Skeletal muscle tissue (tissue), 4 donors: Measurements from ENCODE around the gene PCDHB11. TPM values are rescaled to one million over a fixed set of nuclear protein-coding genes. Genes with fewer than 3 reads are reported as not detected.
"Not testable (repeated sequence)": the region's sequence is repeated elsewhere in the genome, so short reads cannot be mapped to it uniquely, and the experiment has no call there.

Experiments
- H3K27ac ChIP-seq: one replicate; pipeline ENCODE4 v1.7.0; 2013; ENCODE audit warnings: mild to moderate bottlenecking, low read depth, low read length, inconsistent platforms
- H3K27me3 ChIP-seq, 3 donors: one replicate each; pipeline ENCODE4 v1.7.0; 2013; ENCODE audit warnings: low read length in 3 of 3; ENCODE audit not compliant: control insufficient read depth in 3 of 3, insufficient read depth in 3 of 3
- H3K36me3 ChIP-seq, 3 donors: one replicate each; pipeline ENCODE4 v1.7.0; 2013; ENCODE audit warnings: low read length in 3 of 3; ENCODE audit not compliant: control insufficient read depth in 3 of 3, insufficient read depth in 3 of 3
- H3K4me1 ChIP-seq, 3 donors: one replicate each; pipeline ENCODE4 v1.7.0; 2013; ENCODE audit warnings: low read length in 3 of 3, mild to moderate bottlenecking in 3 of 3; ENCODE audit not compliant: control insufficient read depth in 3 of 3, insufficient read depth in 3 of 3
- H3K4me3 ChIP-seq, 3 donors: one replicate each; pipeline ENCODE4 v1.7.0; 2013; ENCODE audit warnings: low read length in 3 of 3
- H3K9ac ChIP-seq, 3 donors: one replicate each; pipeline ENCODE4 v1.7.0; 2013; ENCODE audit warnings: low read length in 3 of 3, mild to moderate bottlenecking in 3 of 3, moderate library complexity in 2 of 3, low read depth in 1 of 3
- H3K9me3 ChIP-seq, 3 donors: one replicate each; pipeline ENCODE4 v1.7.0; 2013; ENCODE audit warnings: low read length in 3 of 3; ENCODE audit not compliant: control insufficient read depth in 3 of 3
- total RNA-seq: library from RNA; depleted of rRNA; stranded (reverse); fragments of >200 nt; gene quantifications from one replicate; pipeline ENCODE4 v1.2.3, GENCODE V29; 2014
- donor health status: Osteomylitis.

Gene PCDHB11
- total RNA-seq, 1 donor from 2014 or later: 4.2 TPM

DNA sequence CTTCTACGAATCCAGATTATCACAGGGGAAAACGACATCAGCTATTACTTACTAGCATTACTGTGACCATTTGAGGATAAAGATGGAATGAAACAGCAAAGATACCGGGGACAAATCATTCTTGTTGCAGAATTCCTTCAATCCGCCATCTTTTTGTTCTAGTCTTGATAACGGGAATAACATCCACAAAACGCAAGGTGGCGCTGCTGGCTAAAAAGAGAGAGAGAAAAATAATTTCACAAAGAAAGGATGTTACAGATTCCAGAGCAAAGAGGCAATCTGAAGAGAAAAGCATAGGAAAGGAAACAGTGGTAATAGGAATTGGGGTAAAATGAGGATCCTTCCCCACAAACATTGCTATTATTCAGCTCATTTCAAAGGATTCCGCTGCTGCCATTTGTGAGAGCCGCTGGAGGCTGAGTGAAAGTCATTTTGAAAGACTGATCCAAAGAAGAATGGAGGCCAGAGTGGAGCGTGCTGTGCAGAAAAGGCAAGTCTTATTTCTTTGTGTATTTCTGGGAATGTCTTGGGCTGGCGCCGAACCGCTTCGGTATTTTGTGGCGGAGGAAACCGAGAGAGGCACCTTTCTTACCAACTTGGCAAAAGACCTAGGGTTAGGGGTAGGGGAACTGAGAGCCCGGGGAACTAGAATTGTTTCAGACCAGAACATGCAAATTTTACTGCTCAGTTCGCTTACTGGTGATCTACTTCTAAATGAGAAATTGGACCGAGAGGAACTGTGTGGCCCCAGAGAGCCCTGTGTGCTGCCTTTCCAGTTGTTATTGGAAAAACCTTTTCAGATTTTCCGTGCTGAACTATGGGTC lies 26.8 kb upstream of the PCDHB11 start, which contains the start of gene PCDHB7:
PCDHB7 (plus strand) TSS at position 264 of the 824 bp plus-strand sequence; CDS start at position 456, 192 bp downstream.
- H3K27me3 ChIP-seq: peaks cover 2 to 10% (median 5%) of the 10 kb centered on the region in 3 donors
- no peak within 1 kb of the TSS for H3K27ac ChIP-seq
- no peaks in the 10 kb centered on the region for H3K36me3 ChIP-seq
- peak within 1 kb of the TSS in 2 of 3 donors; percentile 4 to 45 for H3K4me3 ChIP-seq
- no peak within 1 kb of the TSS for H3K9ac ChIP-seq
- peaks cover 0 to 13% (median 6%) of the 10 kb centered on the region in 3 donors for H3K9me3 ChIP-seq
- H3K4me1 ChIP-seq: no peaks in the 10 kb centered on the region

DNA sequence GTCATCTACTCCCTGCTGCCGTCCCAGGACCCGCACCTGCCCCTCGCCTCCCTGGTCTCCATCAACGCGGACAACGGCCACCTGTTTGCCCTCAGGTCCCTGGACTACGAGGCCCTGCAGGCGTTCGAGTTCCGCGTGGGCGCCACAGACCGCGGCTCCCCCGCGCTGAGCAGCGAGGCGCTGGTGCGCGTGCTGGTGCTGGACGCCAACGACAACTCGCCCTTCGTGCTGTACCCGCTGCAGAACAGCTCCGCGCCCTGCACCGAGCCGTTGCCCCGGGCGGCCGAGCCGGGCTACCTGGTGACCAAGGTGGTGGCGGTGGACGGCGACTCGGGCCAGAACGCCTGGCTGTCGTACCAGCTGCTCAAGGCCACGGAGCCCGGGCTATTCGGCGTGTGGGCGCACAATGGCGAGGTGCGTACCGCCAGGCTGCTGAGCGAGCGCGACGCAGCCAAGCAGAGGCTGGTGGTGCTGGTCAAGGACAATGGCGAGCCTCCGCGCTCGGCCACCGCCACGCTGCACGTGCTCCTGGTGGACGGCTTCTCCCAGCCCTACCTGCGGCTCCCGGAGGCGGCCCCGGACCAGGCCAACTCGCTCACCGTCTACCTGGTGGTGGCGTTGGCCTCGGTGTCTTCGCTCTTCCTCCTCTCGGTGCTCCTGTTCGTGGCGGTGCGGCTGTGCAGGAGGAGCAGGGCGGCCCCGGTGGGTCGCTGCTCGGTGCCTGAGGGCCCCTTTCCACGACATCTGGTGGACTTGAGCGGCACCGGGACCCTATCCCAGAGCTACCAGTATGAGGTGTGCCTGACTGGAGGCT lies 24.9 kb upstream of the PCDHB11 start:
- not testable (repeated sequence) for H3K36me3 ChIP-seq, H3K4me1 ChIP-seq, H3K9ac ChIP-seq, H3K4me3 ChIP-seq, H3K27ac ChIP-seq
- H3K27me3 ChIP-seq: peaks cover 5 to 16% (median 10%) of the 10 kb centered on the region in 3 donors
- H3K9me3 ChIP-seq: peaks cover 6 to 21% (median 8%) of the 10 kb centered on the region in 3 donors

DNA sequence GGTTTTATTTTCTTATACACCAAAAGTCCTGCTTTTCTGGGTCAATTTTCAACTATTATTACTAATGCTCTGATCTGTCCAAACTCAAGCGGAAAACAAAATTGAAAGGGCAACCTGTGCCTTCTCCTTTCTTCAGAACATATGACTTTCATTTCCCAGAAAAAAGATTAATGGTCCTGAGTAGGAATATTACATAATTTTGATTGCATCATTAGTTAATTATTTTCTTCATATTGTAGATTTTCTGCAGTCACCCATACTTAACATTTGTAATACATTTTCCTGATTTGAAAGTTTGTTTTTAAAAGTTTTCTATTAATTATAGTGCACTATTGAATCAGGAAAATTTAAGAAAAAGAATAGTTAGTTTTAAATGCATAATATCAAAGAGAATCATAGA lies 23.5 kb upstream of the PCDHB11 start:
- H3K27me3 ChIP-seq: peaks cover 5 to 16% (median 10%) of the 10 kb centered on the region in 3 donors

DNA sequence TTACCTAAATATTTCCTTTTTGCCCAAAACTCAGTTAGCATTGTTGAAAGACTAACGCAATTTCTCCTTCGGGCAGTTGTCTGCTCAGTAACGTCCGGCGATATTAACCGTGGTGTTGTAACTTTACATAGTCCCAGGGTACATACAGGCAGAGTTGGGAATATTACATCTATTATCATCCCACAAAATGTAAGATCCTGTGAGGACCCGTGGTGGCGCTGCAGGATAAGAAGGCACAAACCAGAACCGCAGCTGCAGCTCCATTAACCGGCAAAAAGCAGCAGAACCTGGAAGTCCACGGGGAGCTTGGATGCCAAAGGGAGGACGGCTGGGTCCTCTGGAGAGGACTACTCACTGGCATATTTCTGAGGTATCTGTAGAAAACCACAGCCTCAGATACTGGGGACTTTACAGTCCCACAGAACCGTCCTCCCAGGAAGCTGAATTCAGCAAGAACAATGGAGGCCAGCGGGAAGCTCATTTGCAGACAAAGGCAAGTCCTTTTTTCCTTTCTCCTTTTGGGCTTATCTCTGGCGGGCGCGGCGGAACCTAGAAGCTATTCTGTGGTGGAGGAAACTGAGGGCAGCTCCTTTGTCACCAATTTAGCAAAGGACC lies 21.7 kb upstream of the PCDHB11 start, which contains the start of gene PCDHB8:
PCDHB8 (plus strand) TSS at position 214 of the 615 bp plus-strand sequence; CDS start at position 459, 245 bp downstream.
- Histone ChIP-seq H3K9me3 (peaks cover 6 to 21% (median 8%) of the 10 kb centered on the region in 3 donors), H3K27me3 (peaks cover 5 to 16% (median 10%) of the 10 kb centered on the region in 3 donors)
- not testable (repeated sequence) for H3K27ac ChIP-seq, H3K36me3 ChIP-seq, H3K4me3 ChIP-seq, H3K9ac ChIP-seq, H3K4me1 ChIP-seq

More for the DNA sequence above, 23.5 kb upstream of the PCDHB11 start:
- Histone ChIP-seq H3K36me3 (no peaks in the 10 kb centered on the region), H3K9ac (no peak overlapping the region), H3K4me1 (no peaks in the 10 kb centered on the region), H3K4me3 (no peak overlapping the region), H3K9me3 (peaks cover 6 to 21% (median 8%) of the 10 kb centered on the region in 3 donors), H3K27ac (no peak overlapping the region)

DNA sequence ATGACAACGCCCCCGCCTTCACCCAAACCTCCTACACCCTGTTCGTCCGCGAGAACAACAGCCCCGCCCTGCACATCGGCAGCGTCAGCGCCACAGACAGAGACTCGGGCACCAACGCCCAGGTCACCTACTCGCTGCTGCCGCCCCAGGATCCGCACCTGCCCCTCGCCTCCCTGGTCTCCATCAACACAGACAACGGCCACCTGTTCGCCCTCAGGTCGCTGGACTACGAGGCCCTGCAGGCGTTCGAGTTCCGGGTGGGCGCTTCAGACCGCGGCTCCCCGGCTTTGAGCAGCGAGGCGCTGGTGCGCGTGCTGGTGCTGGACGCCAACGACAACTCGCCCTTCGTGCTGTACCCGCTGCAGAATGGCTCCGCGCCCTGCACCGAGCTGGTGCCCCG lies 20.1 kb upstream of the PCDHB11 start:
- H3K4me3 ChIP-seq, H3K4me1 ChIP-seq, H3K36me3 ChIP-seq, H3K27ac ChIP-seq, H3K9ac ChIP-seq: not testable (repeated sequence)
- Histone ChIP-seq H3K9me3 (peaks cover 9 to 30% (median 12%) of the 10 kb centered on the region in 3 donors), H3K27me3 (peaks cover 5 to 16% (median 10%) of the 10 kb centered on the region in 3 donors)

DNA sequence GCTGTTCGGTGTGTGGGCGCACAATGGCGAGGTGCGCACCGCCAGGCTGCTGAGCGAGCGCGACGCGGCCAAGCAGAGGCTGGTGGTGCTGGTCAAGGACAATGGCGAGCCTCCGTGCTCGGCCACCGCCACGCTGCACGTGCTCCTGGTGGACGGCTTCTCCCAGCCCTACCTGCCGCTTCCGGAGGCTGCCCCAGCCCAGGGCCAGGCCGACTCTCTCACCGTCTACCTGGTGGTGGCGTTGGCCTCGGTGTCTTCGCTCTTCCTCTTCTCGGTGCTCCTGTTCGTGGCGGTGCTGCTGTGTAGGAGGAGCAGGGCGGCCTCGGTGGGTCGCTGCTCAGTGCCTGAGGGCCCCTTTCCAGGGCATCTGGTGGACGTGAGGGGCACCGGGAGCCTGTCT lies 19.6 kb upstream of the PCDHB11 start:
- not testable (repeated sequence) for H3K27ac ChIP-seq, H3K4me1 ChIP-seq, H3K4me3 ChIP-seq, H3K36me3 ChIP-seq, H3K9ac ChIP-seq
- Histone ChIP-seq H3K27me3 (peaks cover 2 to 15% (median 10%) of the 10 kb centered on the region in 3 donors), H3K9me3 (peaks cover 9 to 30% (median 12%) of the 10 kb centered on the region in 3 donors)

DNA sequence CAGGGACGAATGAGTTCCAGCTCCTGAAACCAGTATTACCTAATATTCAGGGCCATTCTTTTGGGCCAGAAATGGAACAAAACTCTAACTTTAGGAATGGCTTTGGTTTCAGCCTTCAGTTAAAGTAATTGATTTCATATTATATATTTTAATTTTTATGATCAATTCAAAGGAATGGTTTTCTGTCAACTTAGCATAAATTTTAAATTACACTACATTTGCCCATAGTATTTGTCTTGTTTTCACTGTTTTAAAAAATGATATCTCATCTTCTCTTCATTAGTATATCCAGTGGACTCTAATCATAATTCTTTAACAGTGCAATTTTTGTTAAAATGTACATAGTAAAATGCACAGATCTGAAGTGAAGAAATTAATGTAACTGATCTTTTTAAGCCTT lies 19.1 kb upstream of the PCDHB11 start:
- peaks cover 9 to 26% (median 12%) of the 10 kb centered on the region in 3 donors for H3K9me3 ChIP-seq
- H3K9ac ChIP-seq: no peak overlapping the region
- H3K4me1 ChIP-seq: no peaks in the 10 kb centered on the region
- no peak overlapping the region for H3K27ac ChIP-seq
- peaks cover 0 to 13% (median 10%) of the 10 kb centered on the region in 3 donors for H3K27me3 ChIP-seq
- no peaks in the 10 kb centered on the region for H3K36me3 ChIP-seq
- no peak overlapping the region for H3K4me3 ChIP-seq

DNA sequence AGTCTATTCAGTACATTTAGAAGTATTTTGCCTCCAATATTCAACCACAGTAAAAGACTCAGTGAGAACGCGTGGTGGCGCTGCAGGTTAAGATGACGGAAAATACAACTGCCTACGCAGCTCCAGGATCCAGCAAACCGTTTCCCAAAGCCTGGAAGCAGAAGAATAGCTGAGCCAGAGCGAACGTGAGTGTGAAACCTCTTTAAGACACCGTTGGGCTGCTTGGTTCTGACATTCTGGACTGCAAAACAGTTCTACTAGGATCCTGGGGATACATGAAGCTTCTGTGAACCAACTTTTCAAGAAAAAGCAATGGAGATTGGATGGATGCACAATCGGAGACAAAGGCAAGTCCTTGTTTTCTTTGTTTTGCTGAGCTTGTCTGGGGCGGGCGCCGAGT lies 17.2 kb upstream of the PCDHB11 start, which contains the start of gene PCDHB16:
PCDHB16 (plus strand) TSS at position 140 of the 400 bp plus-strand sequence; CDS start at position 313, 173 bp downstream.
- Histone ChIP-seq H3K9me3 (peaks cover 6 to 19% (median 12%) of the 10 kb centered on the region in 3 donors), H3K27ac (no peak within 1 kb of the TSS), H3K36me3 (no peaks in the 10 kb centered on the region), H3K4me3 (peak within 1 kb of the TSS; percentile 45 to 60 (median 49)), H3K4me1 (no peaks in the 10 kb centered on the region), H3K9ac (peak within 1 kb of the TSS in 2 of 3 donors; percentile 10 to 59), H3K27me3 (peaks cover 0 to 10% (median 6%) of the 10 kb centered on the region in 3 donors)

DNA sequence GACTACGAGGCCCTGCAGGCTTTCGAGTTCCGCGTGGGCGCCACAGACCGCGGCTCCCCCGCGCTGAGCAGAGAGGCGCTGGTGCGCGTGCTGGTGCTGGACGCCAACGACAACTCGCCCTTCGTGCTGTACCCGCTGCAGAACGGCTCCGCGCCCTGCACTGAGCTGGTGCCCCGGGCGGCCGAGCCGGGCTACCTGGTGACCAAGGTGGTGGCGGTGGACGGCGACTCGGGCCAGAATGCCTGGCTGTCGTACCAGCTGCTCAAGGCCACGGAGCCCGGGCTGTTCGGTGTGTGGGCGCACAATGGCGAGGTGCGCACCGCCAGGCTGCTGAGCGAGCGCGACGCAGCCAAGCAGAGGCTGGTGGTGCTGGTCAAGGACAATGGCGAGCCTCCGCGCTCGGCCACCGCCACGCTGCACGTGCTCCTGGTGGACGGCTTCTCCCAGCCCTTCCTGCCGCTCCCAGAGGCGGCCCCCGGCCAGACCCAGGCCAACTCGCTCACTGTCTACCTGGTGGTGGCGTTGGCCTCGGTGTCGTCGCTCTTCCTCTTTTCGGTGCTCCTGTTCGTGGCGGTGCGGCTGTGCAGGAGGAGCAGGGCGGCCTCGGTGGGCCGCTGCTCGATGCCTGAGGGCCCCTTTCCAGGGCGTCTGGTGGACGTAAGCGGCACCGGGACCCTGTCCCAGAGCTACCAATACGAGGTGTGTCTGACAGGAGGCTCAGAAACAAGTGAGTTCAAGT lies 15.1 kb upstream of the PCDHB11 start:
- H3K9ac ChIP-seq, H3K4me3 ChIP-seq, H3K27ac ChIP-seq, H3K36me3 ChIP-seq, H3K4me1 ChIP-seq, H3K27me3 ChIP-seq: not testable (repeated sequence)
- H3K9me3 ChIP-seq: peaks cover 3 to 11% (median 7%) of the 10 kb centered on the region in 3 donors
